Amniotic epithelial cell (primary cell): ENCODE data around the gene C11orf91.
"Not testable (repeated sequence)": the region's sequence is repeated elsewhere in the genome, so short reads cannot be mapped to it uniquely, and the experiment has no call there.

Experiments
- DNase-seq: peaks from one replicate; pipeline ENCODE4 v3.0.0-alpha.2; 2010; ENCODE audit warnings: low read depth

Gene C11orf91

DNA sequence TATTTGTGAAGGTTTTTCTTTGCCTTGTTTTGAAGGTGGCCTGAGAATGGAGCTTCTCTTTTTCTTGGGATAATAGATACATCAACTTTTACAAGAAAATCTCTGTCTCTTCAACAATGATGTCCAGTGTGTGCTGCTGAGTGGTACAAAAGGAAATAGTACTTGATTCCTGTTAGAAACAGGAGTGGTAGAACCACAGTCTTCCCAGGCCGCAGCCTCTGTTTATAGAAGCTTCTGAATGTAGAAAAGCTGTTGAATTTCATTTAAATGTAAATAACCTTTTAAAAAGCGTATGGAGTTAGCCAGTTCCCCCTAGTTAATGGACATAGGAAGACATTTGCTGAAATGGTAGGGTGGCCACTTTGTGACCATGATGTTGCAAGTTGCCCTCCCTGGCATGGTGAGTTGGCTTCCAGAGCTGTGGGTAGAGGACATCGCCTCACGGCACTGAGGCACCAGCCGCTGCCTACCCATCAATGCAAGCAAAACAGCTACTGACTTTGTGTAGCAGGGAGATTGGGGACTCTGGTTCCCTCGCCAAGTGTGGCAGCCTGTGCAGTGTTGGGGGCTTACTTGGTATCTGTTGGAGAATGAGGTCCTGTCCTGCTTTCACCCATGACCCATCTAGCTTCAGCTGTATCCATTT is 31.6 kb downstream of the C11orf91 start:
- no peak for DNase-seq

DNA sequence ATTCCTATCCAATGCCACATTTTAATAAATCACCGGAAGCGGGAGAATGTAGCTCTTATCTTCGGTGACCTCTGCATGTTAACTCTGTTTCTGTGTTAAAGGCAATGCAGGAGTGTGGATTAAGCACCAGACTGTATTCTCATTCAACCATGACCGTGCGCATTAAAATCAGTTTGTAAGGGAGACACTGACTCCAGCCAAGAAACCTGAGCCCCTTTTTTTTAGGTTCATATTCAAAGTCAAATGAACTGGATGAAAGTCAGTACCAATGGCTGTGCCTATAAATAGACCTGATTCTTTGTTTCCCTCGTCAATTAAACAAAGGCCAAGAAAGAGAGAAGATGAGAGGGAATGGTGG is 32.2 kb downstream of the C11orf91 start:
- DNase-seq = no peak

DNA sequence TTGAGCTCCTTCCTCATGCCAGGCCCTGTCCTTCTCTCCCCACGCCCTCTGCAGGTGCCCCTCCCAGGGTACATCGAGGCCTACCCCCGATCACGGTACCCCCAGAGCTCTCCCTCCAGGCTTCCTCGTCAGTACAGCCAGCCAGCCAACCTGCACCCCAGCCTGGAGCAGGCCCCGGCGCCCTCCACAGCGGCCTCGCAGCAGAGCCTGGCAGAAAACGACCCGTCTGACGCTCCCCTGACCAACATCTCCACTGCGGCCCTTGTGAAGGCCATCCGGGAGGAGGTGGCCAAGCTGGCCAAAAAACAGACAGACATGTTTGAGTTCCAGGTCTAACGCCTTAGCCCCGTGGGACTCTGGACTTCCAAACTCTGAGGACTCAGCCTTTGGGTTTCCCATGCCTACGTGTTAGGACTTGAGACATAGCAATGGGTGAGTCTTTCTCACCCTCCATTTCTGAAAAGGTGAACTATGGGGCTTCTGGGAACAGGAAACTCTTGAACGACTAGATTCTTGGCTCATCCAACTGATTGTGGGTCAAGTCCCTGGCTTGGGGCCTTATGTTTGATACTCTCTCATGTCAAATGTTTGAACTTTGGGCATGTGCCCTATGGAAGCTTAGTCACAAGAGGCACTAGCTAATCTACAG is 32.7 kb downstream of the C11orf91 start:
- no peak for DNase-seq

DNA sequence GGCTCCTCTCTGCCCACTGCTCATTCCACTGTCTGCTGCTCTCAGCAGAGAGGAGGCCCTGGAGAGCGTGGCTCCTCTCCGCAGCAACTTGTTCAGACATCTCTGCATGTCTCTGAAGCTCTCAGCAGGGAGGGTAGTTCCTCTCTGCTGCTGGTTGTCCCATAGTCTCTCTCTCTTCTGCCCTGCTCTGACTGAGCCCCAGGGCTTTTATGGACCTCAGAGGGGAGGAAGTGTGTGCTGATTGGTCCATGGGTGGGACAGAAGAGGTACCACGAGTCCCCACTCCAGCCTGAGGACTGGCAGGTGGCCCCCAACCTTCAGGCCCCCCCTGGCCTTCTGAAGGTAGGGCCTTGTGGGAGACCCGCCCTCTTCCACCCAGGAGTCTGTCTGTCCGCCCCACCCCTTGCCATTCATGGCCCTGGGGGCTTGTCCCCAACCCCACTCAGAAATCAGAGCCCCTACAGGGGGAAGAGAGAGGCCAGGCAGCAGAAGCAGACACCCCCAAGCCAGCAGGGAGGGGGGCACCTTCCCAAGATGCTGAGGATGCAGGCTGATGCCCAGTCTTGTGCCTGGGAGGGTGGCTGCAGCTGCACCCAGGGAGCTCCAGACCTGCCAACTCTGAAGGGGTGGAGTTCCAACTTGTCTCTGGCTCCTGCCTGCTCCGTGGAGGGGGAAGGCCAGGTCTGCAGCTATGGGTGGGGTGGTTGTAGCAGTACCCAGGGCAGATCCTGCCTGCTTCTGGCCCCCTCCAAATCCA is 35.1 kb downstream of the C11orf91 start:
- no peak for DNase-seq

DNA sequence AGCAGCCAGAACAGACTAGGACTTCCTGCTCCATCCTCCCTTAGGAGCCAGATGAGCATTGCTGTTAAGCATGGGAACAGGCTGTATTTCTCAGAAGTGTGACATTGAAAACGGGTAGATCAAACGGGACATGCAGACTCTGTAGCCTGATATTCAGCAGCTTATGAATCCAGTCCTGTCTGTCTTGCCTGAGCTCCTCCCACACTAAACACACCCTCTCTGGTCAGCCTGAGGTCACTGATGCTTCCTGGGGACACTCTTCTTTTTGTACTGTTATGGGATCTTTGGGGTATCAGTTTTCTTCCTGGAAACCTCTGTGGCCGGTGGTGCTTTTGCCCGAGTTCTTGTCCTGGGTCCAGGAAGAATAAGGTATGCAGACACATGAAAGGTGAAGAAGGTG is 35.8 kb downstream of the C11orf91 start:
- no peak for DNase-seq

DNA sequence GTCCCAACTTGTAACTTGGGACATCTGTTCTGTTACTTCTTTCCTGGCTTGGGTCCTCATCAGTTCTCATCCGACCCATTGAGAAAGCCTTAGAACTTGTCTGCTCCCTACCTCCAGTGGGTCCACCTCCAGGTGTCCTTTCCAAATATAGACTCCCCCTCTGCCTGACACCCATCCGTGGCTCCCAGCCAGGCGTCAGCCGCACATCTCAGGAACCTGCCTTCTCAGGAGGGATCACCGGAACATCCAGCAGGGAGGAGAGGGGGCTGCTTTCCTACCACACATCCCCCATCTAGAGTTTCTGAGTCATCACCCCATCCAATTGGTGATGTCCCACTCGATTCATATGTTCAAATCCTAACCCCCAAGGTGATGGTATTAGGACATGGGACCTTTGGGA is 36.5 kb downstream of the C11orf91 start:
- DNase-seq = no peak

DNA sequence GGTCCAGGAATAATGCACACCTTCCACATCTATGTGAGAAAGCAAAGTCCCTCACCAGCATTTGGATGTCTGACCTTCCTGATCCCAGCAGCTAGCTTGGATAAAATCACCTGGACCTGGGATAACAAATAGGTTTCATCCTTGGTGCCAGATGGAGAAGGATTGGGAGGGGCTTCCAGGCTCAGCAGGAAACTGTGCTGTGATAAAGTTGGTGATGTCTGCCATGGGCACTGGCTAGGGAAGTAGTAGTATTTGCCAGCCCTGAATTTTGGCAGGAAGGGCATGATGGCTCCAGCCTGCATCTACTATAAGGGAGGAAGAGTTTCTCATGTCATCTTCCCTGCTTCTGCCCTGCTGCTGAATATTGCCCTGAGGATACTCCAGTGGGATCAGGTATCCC is 37.5 kb downstream of the C11orf91 start:
- DNase-seq = no peak

DNA sequence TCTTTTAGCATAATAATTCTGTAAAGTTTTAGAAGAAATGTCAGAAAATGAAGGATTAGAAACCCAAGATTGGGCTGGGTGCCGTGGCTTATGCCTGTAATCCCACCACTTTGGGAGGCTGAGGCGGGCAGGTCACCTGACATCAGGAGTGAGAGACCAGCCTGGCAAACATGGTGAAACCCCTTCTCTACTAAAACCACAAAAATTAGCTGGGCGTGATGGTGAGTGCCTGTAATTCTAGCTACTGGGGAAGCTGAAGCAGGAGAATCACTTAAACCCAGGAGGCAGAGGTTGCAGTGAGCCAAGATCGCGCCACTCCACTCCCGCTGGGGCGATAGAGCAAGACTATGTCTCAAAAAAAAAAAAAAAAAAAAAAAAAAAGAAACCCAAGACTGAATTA is 39.1 kb downstream of the C11orf91 start:
- not testable (repeated sequence) for DNase-seq

DNA sequence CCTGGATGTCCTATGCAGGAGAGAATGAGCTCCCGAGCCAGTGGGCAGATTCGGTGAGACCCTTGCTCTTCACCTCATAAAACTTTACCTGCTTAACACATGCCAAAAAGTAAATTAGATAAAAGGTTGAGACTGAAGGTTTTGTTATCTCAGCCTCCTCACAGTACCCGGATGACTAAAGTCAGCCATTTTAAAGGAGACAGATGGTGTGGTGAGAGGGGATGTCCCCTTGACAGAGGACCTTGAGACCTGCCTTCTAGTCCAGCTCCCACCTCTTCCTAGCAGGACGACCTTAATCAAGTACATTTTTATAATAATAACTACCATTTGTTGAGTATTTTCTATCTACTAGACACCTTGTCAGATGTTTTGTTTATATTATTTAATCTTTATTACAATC is 39.7 kb downstream of the C11orf91 start:
- DNase-seq = no peak

DNA sequence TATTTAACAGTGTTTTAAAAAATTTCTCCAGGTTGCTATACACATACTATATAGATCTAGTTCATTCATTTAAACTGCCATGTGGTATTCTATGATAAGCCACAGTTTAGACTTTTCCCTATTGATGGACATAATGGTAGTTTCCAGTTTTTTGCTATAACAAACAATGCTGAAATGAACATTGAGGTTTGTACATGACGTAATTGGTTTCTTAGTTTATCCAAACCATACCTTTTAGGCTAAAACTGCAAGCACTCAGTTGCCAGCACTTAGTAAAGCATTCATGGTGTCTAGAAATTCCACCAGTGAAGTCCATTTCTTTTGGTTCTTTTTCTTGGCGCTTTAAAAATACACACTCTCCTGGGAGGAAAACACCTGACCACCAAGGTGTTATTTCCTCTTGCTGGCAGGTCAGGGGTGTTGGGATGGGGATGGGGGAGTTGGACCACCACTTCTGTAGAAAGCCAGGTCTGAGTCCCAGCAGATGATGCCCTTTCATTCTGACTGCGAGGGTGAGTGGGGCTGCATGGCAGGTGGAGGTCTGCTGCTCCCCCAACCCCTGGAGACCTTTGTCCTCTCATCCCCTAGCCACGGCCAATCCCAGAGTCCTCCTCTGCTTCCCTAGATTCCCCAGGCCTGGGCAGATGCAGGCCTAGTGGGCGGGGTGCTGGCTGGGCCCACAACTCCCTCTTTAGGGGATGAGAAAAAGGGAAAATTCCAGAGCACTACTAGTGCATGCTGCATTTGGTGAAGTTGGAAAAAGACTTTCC is 41.1 kb downstream of the C11orf91 start:
- no peak for DNase-seq

DNA sequence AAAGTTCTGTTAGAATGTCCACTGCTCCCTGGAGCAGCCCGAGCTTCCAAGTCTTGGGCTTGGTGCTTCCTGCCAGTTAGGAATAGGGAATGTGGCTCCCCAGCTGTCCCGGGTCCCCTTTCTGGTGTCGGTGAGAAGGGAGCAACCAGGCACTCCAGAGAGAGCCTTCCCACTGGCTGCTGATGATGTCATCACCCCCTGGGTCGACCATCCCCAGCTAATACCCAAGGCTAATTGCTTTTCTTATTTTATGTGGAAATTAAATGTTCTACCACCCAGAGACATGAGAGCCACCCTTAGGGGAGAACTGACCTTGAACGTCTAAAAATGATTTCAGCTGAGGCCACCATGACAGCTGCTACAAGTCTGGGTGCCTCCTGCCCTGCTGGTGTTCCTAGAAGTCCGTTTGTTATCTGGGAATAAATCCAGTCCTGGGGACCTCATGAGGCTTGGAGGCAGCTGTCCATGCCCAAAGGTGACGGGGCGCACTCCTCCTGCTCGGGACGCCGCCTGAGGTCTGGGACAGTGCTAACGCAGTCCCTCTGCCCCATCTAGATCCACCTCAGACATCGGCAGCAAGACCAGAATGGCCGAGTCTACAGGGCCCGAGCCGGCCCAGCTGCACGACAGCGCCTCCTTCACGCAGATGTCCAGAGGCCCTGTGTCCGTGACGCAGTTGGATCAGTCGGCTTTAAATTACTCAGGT is 42.3 kb downstream of the C11orf91 start:
- DNase-seq = no peak

DNA sequence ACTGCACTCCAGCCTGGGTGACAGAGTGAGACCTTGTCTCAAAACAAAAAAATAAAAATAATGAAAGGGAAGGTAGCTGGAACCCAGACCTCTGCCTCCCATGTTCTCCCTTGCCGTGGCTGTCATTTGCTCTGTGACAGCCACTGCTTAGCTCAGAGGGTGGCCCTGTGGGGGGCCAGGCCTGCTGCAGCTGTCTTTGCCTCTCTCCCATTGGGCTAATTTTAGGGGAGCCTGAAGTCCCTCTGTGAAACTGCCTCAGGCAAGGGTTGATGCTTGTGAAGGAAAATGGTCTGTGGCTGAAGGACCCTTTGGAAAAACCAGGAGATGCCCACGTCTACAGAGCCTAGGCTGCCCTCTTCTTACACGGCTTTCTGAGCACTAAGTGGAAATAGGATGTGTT is 42.9 kb downstream of the C11orf91 start:
- DNase-seq = no peak

DNA sequence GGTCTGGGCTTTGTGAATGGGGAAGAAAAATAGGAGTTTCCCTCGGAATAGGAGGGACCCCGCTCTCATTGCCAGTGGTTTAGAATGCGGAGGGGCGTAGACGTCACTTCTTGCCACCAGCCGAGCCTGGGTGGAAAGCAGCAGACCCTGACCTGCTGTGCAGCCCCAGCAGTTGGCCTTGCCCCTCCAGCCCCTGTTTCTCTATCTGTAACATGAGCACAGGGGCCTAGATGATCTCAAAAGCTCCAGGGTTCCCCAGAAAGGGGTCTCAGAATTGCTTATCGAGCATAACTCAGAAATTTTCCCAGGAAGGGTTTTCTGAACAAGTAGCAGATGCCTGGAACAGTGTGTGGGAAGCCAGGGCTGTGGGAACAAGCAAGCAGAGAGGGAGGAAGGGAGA is 43.9 kb downstream of the C11orf91 start:
- DNase-seq = no peak

DNA sequence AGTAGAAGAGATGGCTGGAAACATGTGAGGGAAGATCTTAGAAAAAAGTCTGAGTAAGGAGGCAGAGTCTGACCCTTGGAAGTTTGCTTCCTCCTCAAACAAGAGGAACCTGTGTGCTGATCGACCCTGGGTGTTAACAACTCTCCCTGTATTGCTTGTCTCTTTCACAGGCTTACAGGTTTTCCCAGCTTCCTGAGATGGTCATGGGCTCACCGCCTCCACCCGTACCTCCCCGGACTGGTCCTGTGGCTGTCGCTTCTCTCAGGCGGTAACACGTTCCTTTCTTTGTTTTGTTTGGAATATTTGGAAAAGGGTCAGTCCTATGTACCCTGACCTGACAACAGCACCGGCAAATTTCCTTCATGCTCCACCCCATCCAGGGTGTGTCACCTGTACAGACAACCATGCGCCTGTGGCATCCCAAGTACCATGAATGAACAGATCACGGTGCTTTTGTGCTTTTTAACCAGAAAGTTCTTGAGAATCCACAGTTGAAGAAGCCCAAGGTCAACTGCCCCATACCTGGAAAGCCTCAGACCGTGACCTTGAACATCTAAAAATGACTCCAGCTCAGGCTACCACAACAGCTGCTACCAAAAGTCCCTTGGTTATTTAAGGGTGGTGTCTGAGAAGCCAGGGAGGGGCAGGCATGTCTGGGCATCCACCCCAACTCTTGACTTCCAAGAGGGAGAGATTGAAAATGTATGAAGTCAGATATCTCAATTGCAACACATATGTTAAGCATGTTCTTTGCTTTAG is 44.6 kb downstream of the C11orf91 start:
- no peak for DNase-seq

DNA sequence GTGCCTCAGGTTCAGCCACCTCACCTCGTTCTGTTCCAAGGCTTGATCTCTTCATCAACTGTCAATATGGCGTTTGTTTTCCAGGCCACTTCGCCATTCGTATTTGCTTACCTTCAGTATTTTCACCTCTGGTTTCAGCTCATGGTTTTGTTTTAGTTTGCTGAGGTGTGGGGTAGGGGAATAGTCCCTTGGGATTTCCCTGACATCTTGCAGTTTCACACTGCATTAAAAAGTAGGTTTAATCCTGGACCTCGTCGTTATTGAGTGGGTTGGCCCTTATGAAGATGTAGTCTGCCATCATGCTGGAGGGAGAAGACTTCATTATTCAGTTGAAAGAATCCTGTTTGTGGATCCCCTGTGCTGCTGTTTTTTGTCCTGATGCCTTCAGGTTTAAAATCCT is 46.0 kb downstream of the C11orf91 start:
- no peak for DNase-seq

DNA sequence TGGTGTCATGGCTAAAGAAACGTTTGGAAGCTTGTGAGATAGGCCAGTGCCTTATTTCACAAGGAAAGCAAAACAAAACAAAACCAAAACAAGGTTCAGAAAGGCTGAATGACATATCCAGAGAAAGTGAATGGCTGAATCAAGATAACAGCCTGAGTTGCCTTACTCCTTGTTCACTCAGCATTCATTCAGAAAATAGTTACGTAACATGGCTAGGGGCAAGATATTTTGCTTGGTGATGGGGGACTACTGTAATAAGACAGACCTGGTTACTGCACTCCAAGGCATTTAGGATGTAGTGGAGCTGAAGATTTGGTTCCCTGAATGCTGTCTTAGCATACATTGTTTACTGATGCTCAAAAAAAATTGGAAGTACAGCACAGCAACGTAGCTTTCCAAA is 47.7 kb downstream of the C11orf91 start:
- peak; percentile 34 for DNase-seq

DNA sequence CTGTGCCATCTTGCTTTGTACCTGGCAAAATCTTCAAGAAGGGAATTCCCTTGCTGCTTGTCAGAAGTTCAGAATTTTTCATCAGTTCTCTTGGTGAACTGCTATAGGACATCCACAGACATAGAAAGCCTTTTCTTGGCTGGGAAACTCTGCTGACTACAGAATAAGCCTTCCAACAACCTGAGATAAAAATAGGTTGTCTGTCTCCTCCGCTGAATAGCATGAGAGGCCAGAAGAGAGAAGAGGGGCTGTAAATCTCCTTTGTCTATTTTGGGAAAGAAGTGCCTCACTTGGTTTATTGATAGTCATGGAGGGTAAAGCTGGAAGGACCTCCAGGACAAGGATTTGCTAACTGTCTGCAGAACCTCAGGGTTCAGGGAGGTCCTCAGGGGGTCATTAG is 48.2 kb downstream of the C11orf91 start:
- DNase-seq = no peak

DNA sequence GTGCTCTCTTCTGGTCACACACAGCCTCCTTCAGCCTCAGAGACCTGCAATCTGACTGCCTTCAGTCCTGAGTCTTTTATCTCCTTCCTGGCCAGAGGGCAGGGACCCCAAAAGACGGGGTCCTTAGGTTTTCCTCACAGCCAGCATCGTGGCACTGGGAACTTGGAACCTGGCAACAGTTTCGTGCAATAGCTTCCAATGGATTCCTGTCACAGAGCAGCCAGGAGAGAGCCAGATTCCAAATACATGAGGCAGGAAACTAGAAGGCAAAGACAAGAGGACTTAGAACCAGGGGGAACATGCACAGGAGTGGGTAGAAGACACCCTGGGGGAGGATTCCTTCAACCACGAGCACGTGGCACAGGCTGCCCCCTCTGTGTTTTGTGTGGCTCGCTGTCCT is 48.6 kb downstream of the C11orf91 start:
- no peak for DNase-seq

DNA sequence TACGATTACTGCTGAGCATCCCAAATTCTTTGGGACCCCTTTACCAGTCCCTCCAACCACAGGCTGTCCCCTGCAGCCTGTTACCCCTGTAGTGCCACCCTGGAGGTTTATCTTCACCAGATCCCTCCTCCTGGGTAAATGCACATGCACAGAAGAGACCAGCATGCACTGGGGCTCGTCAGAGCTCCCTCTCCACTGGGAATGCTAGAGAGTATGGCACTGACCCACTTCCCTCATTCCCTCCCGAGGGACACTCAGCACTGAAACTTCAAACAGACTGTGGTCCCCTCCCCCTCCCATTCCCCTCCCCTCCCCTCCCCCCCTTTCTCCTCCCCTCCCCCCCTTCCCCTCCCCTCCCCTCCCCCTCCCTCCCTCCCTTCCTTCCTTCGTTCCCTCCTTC is 49.1 kb downstream of the C11orf91 start:
- no peak for DNase-seq

DNA sequence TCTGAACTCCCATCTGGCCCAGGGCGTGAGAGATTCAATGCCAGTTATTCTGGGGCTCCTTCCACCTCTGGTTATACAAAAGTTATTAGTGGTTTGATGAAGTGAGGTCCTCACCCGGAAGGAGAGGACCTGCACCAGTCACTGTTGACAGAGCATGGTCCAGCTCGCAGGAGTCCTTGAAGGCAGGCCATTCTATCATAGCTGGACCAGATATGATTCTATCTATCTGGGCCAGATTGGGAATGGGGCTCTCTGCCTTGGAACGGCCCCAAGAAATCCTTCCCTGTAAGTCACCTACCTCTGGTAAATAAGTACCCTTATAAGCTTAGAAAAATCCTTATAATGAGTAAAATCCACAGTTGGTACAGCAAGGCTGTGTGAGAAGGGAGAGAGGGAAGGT is 50.7 kb downstream of the C11orf91 start:
- no peak for DNase-seq
